Bronchial epithelial cell (primary cell): ENCODE measurements around the gene EME1. TPM values are rescaled to one million over a fixed set of nuclear protein-coding genes. Genes with fewer than 3 reads are reported as not detected.
A peak's percentile ranks its signal among the peaks of the same experiment; 100 is the strongest.

ENCODE experiments used
- DNase-seq: peaks from one replicate; pipeline ENCODE4 v3.0.0-alpha.2; 2010; ENCODE audit warnings: low read depth
- FAIRE-seq: peaks from 2 replicates; lab custom pipeline; 2011; peaks lifted over from hg19 to GRCh38; lab: Jason Lieb, UNC
- H3K27me3 ChIP-seq: 2 replicates; pipeline ENCODE4 v1.5.1; 2011; ENCODE audit warnings: low read length; ENCODE audit not compliant: control insufficient read depth, insufficient read depth
- H3K36me3 ChIP-seq: 2 replicates; pipeline ENCODE4 v1.5.1; 2011; ENCODE audit warnings: low read length; ENCODE audit not compliant: control insufficient read depth, insufficient read depth
- H3K4me3 ChIP-seq: 2 replicates; pipeline ENCODE4 v1.5.1; 2011; ENCODE audit warnings: mild to moderate bottlenecking, low read depth, low read length, control low read depth
- CTCF ChIP-seq: IDR thresholded peaks from 2 replicates; pipeline ENCODE4 v1.5.1; 2011; ENCODE audit warnings: mild to moderate bottlenecking, moderate library complexity, low read length, control low read depth, inconsistent platforms; ENCODE audit not compliant: insufficient read depth, severe bottlenecking
- total RNA-seq: library from RNA; depleted of rRNA; stranded (reverse); fragments of >200 nt; gene quantifications from 2 replicates; pipeline ENCODE4 v1.2.1, GENCODE V29; 2014

EME1 gene
- total RNA-seq, 1 donor from 2014 or later: 0.53 TPM

DNA sequence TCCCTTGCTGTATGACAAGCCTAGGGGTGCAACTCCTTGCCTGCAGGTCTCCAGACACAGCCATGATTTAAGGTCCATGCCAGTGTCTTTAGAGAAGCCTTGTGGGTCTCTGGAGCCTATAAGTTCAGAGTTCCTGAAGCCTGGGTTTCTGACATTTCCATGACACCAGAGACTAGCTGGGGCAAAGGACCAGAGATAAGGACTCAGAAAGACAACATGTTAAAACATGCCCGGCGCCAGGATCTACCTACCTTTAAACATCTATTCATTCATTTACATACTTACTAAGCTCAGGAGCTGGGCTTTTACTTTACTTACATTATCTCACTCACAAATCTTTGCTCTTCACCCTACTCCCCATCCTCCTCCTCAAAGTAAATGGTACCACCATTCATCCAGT, 1.5 kb upstream of the EME1 start:
- Histone ChIP-seq H3K4me3 (no peak overlapping the region), H3K27me3 (no peaks in the 10 kb centered on the region), H3K36me3 (peaks cover 25% of the 10 kb centered on the region)
- TF ChIP-seq CTCF: no peak
- FAIRE-seq (no peak), DNase-seq (peak; percentile 88)

DNA sequence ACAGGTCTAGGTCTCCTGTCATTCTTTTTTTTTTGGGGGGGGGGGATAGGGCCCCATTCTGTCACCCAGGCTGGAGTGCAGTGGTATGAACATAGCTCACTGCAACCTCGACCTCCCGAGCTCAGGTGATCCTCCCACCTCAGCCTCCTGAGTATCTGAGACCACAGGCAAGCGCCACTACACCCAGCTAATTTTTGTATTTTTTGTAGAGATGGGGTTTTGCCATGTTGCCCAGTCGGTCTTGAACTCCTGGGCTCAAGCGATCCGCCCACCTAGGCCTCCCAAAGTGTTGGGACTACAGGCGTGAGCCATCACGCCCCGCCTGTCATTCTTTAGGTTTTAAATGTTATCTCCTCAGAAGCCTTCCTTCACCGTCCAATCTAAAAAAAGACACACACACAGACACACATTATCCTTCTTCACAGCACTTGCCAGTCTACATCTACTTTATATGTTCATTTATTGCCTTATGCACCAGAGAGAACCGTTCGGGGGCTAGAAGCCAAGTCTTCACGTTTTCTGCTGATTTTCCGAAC, 739 bp upstream of the EME1 start:
- no peak for FAIRE-seq
- H3K4me3 ChIP-seq: peak overlapping the region; percentile 78
- no peak for DNase-seq
- TF ChIP-seq CTCF: no peak
- H3K36me3 ChIP-seq: peaks cover 23% of the 10 kb centered on the region
- H3K27me3 ChIP-seq: no peaks in the 10 kb centered on the region

DNA sequence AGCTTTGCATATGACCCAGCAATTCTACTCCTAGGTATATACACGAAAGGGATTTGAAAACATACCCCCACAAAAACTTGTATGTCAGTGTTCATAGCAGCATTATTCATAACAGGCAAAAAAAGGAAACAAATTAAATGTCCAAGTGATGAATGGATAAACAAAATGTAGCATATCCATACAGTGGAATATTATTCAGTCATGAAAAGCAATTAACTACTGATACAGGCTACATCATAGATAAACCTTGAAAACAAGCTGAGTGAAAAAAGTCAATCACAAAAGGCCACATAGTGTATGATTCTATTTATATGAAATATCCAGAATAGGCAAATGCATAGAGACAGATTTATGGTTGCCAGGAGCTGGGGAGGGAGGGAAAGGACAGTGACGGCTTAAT, 676 bp downstream of the EME1 start:
- FAIRE-seq (no peak), DNase-seq (no peak)
- no peak for TF ChIP-seq CTCF
- peaks cover 14% of the 10 kb centered on the region for H3K36me3 ChIP-seq
- H3K4me3 ChIP-seq: peak overlapping the region; percentile 78
- H3K27me3 ChIP-seq: no peaks in the 10 kb centered on the region

DNA sequence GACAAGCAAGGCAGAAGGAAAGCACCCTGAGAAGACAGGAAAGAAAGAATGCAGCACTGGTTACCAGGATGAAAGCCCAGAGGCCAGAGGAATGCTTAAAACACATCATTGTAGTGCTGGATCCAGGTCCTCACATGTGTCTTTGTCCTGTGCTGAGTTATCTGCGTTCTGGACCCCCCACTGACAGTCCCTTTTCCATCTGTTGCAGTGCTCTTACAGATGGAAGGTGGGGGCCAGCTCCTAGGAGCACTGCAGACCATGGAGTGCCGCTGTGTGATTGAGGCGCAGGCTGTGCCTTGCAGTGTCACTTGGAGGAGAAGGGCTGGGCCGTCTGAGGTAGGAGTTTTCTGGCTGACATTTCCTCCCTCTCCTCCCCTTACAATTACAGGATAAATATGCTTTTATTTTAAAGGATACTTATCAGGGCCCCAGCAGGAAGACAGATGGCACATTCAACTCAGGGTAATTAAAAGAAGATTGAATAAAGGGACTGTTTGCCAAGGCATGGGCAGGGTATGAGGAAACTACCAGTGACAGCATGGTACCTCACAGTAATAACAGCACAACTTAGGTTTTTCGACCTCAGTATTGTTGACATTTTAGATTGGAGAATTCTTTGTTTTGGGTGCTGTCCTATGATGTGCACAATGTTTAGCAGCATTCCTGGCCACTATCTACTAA, 3.0 kb downstream of the EME1 start:
- TF ChIP-seq CTCF: no peak
- no peaks in the 10 kb centered on the region for H3K27me3 ChIP-seq
- no peak for FAIRE-seq

GRCh38 chr17:50379351-50380132, 6.5 kb downstream of the EME1 start:
- TF ChIP-seq CTCF: no peak
- FAIRE-seq: no peak

More for the DNA sequence above, 3.0 kb downstream of the EME1 start:
- no peak for DNase-seq
- H3K36me3 ChIP-seq: peaks cover 1% of the 10 kb centered on the region
- no peak overlapping the region for H3K4me3 ChIP-seq

More at GRCh38 chr17:50379351-50380132, 6.5 kb downstream of the EME1 start:
- H3K27me3 ChIP-seq: no peaks in the 10 kb centered on the region
- no peak for DNase-seq
- H3K36me3 ChIP-seq: peaks cover 15% of the 10 kb centered on the region
- H3K4me3 ChIP-seq: no peak overlapping the region
